SH-SY5Y (cell line): Measurements from ENCODE around the gene PCSK9.

Experiments used
- GATA2 ChIP-seq: IDR thresholded peaks from 2 replicates; pipeline ENCODE4 v1.6.1; 2011; ENCODE audit warnings: mild to moderate bottlenecking, low read depth, low read length
- GATA3 ChIP-seq: IDR thresholded peaks from 2 replicates; pipeline ENCODE4 v1.6.1; 2011; ENCODE audit warnings: low read depth, mild to moderate bottlenecking, low read length, moderate library complexity

- TF ChIP-seq GATA2 (no peak), GATA3 (no peak)
Observed at GRCh38 chr1:55056632-55056992, 17.3 kb downstream of the PCSK9 start.
